Spleen (tissue), 7 donors: ENCODE data around the gene EFNA2.

Source experiments
- CTCF ChIP-seq, 11 experiments: fragments of 200-600 bp in 7 of 11; fragments of 450-650 bp in 4 of 11; sonication (generic) in 4 of 11; IDR thresholded peaks in 8 of 11; conservative IDR thresholded peaks in 3 of 11; 1 replicate in 7 of 11; 2 replicates in 4 of 11; pipeline versions ENCODE4 v1.4.0 to v1.8.0; 2016 to 2021; ENCODE audit warnings: antibody characterized with exemption in 11 of 11, inconsistent platforms in 4 of 11, mild to moderate bottlenecking in 1 of 11
- POLR2A ChIP-seq, 3 donors: fragments of 450-650 bp; IDR thresholded peaks; one replicate each; pipeline ENCODE4 v1.5.1; 2017; ENCODE audit warnings: antibody characterized with exemption in 3 of 3, mild to moderate bottlenecking in 1 of 3
- donor health status: DM: no; HTN: no; CAD: no; lungs with moderate emphysema.
- donor health status: DM: no; HTN: no; CAD: no.
- donor health status: DM: no; HTN: no; CAD: no.

DNA sequence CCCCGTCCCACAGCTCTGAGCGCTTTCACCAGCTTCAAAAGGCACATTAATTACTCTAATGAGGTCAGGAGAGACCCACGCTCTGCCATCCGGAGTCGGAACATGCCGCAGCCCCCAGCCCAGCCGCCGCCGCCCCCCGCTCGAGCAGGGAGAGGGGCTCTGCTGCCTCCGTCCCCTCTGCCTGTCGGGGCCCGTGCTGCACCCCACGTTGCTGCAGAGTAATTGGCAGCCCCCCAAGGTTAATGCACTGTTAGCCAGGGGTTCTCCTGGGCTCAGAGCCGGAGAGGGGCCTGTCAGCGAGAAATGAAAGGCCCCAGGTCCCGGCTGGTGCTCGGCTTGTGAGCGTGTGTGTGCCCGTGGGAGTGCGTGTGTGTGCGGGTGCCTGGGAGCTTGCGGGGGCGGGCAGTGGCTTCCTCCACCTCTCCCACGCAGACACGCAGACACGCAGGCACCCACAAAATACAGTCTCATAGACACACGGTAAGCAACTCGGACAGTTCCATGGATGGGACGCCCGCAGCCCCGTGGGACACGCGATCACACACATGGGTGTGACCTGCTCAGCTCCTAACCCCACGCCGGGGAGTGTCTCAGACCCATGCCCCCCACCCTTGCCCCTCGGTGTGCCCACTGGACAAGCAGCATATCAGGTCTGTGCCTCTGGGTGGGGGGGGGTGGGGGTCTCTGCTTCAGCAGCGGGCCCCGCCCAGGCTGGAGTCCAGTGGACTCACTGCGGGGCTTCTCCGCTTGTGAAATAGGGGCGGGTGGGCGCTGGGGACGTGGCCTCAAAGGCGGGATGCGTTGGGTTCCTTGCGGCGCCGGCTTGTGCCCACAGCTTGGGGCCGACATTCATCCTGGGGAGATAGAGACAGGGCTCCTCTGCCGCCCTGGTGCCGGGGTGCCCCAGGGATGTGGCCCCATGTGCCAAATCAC is 4.8 kb upstream of the EFNA2 start:
- TF ChIP-seq CTCF (IDR thresholded peaks at IDR 0.05 in 8 of 11, conservative IDR thresholded peaks at IDR 0.05 in 3 of 11) (peak in 1 of 11 experiments; percentile 17), POLR2A (IDR thresholded peaks at IDR 0.05) (no peak)
